ENCODE results near the gene PRKAG1. TPM values are rescaled to one million over a fixed set of nuclear protein-coding genes. Genes with fewer than 3 reads are reported as not detected.

The PRKAG1 gene
- total RNA-seq, 6 experiments from 2014 or later, result 79.0 to 92.0 (median 83.3) TPM

- Mint-ChIP-seq H3K36me3 (ENCODE audit: low read depth) (peaks cover 11% of the 10 kb centered on the region; the same call in 1 of the 2 replicates), H3K27ac (no peak overlapping the region), H3K9me3 (no peaks in the 10 kb centered on the region), H3K4me1 (ENCODE audit: low read depth) (peaks cover 42% of the 10 kb centered on the region), H3K27me3 (ENCODE audit: insufficient read depth) (peaks cover 16% of the 10 kb centered on the region), H3K4me3 (no peak overlapping the region; the same call in 1 of the 2 replicates)
- TF ChIP-seq CTCF (IDR thresholded peaks at IDR 0.05), result no peak
- DNase-seq, result no peak
Measured at GRCh38 chr12:48997719-48998496, 20.7 kb downstream of the PRKAG1 start.

GRCh38 chr12:48996794-48997718 is 21.5 kb downstream of the PRKAG1 start:
- peak; percentile 73 for TF ChIP-seq CTCF (IDR thresholded peaks at IDR 0.05)
- peak; percentile 39 for DNase-seq
- Mint-ChIP-seq H3K36me3 (ENCODE audit: low read depth) (peaks cover 3% of the 10 kb centered on the region; the same call in 1 of the 2 replicates), H3K27me3 (ENCODE audit: insufficient read depth) (peaks cover 16% of the 10 kb centered on the region), H3K9me3 (no peaks in the 10 kb centered on the region), H3K4me1 (ENCODE audit: low read depth) (peaks cover 42% of the 10 kb centered on the region), H3K4me3 (no peak overlapping the region; the same call in 1 of the 2 replicates), H3K27ac (no peak overlapping the region)

- H3K4me3 Mint-ChIP-seq, result peak overlapping the region; percentile 75
- peak; percentile 76 for DNase-seq
- peaks cover 22% of the 10 kb centered on the region for H3K27me3 Mint-ChIP-seq (ENCODE audit: insufficient read depth)
- H3K36me3 Mint-ChIP-seq (ENCODE audit: low read depth), result no peaks in the 10 kb centered on the region
- H3K4me1 Mint-ChIP-seq (ENCODE audit: low read depth), result peaks cover 32% of the 10 kb centered on the region
- H3K9me3 Mint-ChIP-seq, result no peaks in the 10 kb centered on the region
- peak; percentile 87 for TF ChIP-seq CTCF (IDR thresholded peaks at IDR 0.05)
- H3K27ac Mint-ChIP-seq, result no peak overlapping the region
Measured at GRCh38 chr12:48995086-48995879, 23.3 kb downstream of the PRKAG1 start.

GRCh38 chr12:48994224-48995085 is 24.1 kb downstream of the PRKAG1 start:
- H3K27me3 Mint-ChIP-seq (ENCODE audit: insufficient read depth), result peaks cover 27% of the 10 kb centered on the region

More at GRCh38 chr12:48994224-48995085, 24.1 kb downstream of the PRKAG1 start:
- no peaks in the 10 kb centered on the region for H3K36me3 Mint-ChIP-seq (ENCODE audit: low read depth)
- no peak for DNase-seq
- no peak for TF ChIP-seq CTCF (IDR thresholded peaks at IDR 0.05)
- H3K4me1 Mint-ChIP-seq (ENCODE audit: low read depth), result peaks cover 24% of the 10 kb centered on the region
- H3K4me3 Mint-ChIP-seq, result no peak overlapping the region; the same call in 1 of the 2 replicates
- H3K9me3 Mint-ChIP-seq, result no peaks in the 10 kb centered on the region
- no peak overlapping the region for H3K27ac Mint-ChIP-seq
